H1 (cell line): ENCODE measurements around the gene UBE2G2. TPM values are rescaled to one million over a fixed set of nuclear protein-coding genes. Genes with fewer than 3 reads are reported as not detected.

Experiments used
- CTCF ChIA-PET: fragments of 300-600 bp; sonication (Branson Sonifier 250); formaldehyde crosslinking; loops from one replicate; lab custom pipeline; 2021; ENCODE audit not compliant: partially characterized antibody; lab: Charles Lee
- POLR2A ChIA-PET: fragments of 300-600 bp; sonication (Branson Sonifier 250); formaldehyde crosslinking; loops from one replicate; lab custom pipeline; 2021; ENCODE audit warnings: inconsistent platforms; ENCODE audit not compliant: partially characterized antibody; lab: Charles Lee
- DNase-seq, 2 experiments: peaks; one replicate each; pipeline versions ENCODE4 v3.0.0 to v3.0.0-alpha.2; 2010 to 2022; ENCODE audit warnings: low spot score in 2 of 2, low read depth in 1 of 2, mixed read lengths in 1 of 2
- FAIRE-seq: peaks from 2 replicates; lab custom pipeline; 2011; peaks lifted over from hg19 to GRCh38; lab: Jason Lieb, UNC
- H2AFZ ChIP-seq: 2 replicates; pipeline ENCODE4 v1.8.1; 2012; ENCODE audit warnings: low read length, inconsistent platforms
- H2AK5ac ChIP-seq: 2 replicates; pipeline ENCODE4 v1.6.1; 2013; ENCODE audit warnings: low read depth, low read length
- H2BK120ac ChIP-seq: replicated peaks from 2 replicates; pipeline ENCODE3; 2013; ENCODE audit warnings: low read depth, low read length, inconsistent platforms
- H2BK12ac ChIP-seq: 2 replicates; pipeline ENCODE4 v1.6.1; 2013; ENCODE audit warnings: low read depth, low read length
- H2BK15ac ChIP-seq: 2 replicates; pipeline ENCODE4 v1.6.1; 2013; ENCODE audit warnings: low read length
- H2BK20ac ChIP-seq: 2 replicates; pipeline ENCODE4 v1.6.1; 2013; ENCODE audit warnings: low read length
- H2BK5ac ChIP-seq: 2 replicates; pipeline ENCODE4 v1.6.1; 2013; ENCODE audit warnings: low read depth, low read length
- H3K14ac ChIP-seq: 2 replicates; pipeline ENCODE4 v1.6.1; 2013; ENCODE audit warnings: inconsistent platforms; ENCODE audit not compliant: insufficient read length
- H3K18ac ChIP-seq: 2 replicates; pipeline ENCODE4 v1.6.1; 2013; ENCODE audit warnings: low read length; ENCODE audit errors: extremely low read depth
- H3K23ac ChIP-seq: 2 replicates; pipeline ENCODE4 v1.6.1; 2013; ENCODE audit warnings: inconsistent platforms; ENCODE audit not compliant: insufficient read length
- H3K23me2 ChIP-seq: 2 replicates; pipeline ENCODE4 v1.6.1; 2013; ENCODE audit warnings: low read depth, low read length
- H3K27ac ChIP-seq: 2 replicates; pipeline ENCODE4 v1.6.1; 2011; ENCODE audit warnings: low read depth, low read length, inconsistent platforms
- H3K27me3 ChIP-seq, 4 experiments: replicated peaks in 1 of 4; 1 replicate in 1 of 4; 2 replicates in 3 of 4; pipeline versions ENCODE4 v1.6.1 to v1.8.1; 2011 to 2013; ENCODE audit warnings: low read length in 3 of 4, mild to moderate bottlenecking in 3 of 4, inconsistent platforms in 2 of 4, mixed read lengths in 2 of 4, moderate library complexity in 1 of 4; ENCODE audit not compliant: control insufficient read depth in 3 of 4, insufficient read depth in 3 of 4; ENCODE audit errors: extremely low read depth in 1 of 4
- H3K36me3 ChIP-seq, 4 experiments: 2 replicates each; pipeline versions ENCODE4 v1.6.1 to v1.8.1; 2011 to 2013; ENCODE audit warnings: mild to moderate bottlenecking in 4 of 4, low read length in 3 of 4, moderate library complexity in 2 of 4, control low read depth in 1 of 4, inconsistent platforms in 1 of 4; ENCODE audit not compliant: insufficient read depth in 4 of 4, control insufficient read depth in 2 of 4
- H3K4ac ChIP-seq: replicated peaks from 2 replicates; pipeline ENCODE3; 2013; ENCODE audit warnings: low read length, low read depth, mixed read lengths, inconsistent platforms; ENCODE audit not compliant: insufficient read length
- H3K4me1 ChIP-seq, 4 experiments: replicated peaks in 1 of 4; 1 replicate in 1 of 4; 2 replicates in 3 of 4; pipeline versions ENCODE4 v1.6.1 to v1.8.1; 2011 to 2013; ENCODE audit warnings: low read length in 3 of 4, inconsistent platforms in 2 of 4, mixed read lengths in 1 of 4; ENCODE audit not compliant: insufficient read depth in 4 of 4, control insufficient read depth in 3 of 4
- H3K4me2 ChIP-seq, 2 experiments: 2 replicates each; pipeline versions ENCODE4 v1.6.1 to v1.8.1; 2011 to 2013; ENCODE audit warnings: low read depth in 2 of 2, low read length in 2 of 2, control low read depth in 1 of 2, inconsistent platforms in 1 of 2, mild to moderate bottlenecking in 1 of 2; ENCODE audit not compliant: insufficient read depth in 1 of 2
- H3K4me3 ChIP-seq, 4 experiments: fragments of 200-600, 300-600 bp in 1 of 4; sonication (generic), shearing (Covaris generic), sonication (Bioruptor Twin) in 1 of 4; 2 replicates each; pipeline versions ENCODE4 v1.5.1 to v1.8.1; 2011 to 2016; ENCODE audit warnings: low read length in 4 of 4, low read depth in 3 of 4, control low read depth in 2 of 4, inconsistent platforms in 2 of 4, mild to moderate bottlenecking in 2 of 4, mixed read lengths in 1 of 4, moderate library complexity in 1 of 4; ENCODE audit not compliant: insufficient read depth in 2 of 4; ENCODE audit errors: extremely low read depth in 1 of 4
- H3K56ac ChIP-seq: replicated peaks from 2 replicates; pipeline ENCODE3; 2013; ENCODE audit warnings: low read depth, mild to moderate bottlenecking, mixed read lengths, low read length, inconsistent platforms; ENCODE audit not compliant: insufficient read length
- H3K79me1 ChIP-seq: 2 replicates; pipeline ENCODE4 v1.6.1; 2013; ENCODE audit warnings: low read depth, low read length, control low read depth
- H3K79me2 ChIP-seq, 2 experiments: 2 replicates each; pipeline versions ENCODE4 v1.6.1 to v1.8.1; 2012 to 2013; ENCODE audit warnings: low read length in 2 of 2, mild to moderate bottlenecking in 2 of 2, inconsistent platforms in 1 of 2; ENCODE audit not compliant: insufficient read depth in 2 of 2, control insufficient read depth in 1 of 2
- H3K9ac ChIP-seq, 4 experiments: replicated peaks in 1 of 4; 1 replicate in 1 of 4; 2 replicates in 3 of 4; pipeline versions ENCODE4 v1.6.1 to v1.8.1; 2011 to 2013; ENCODE audit warnings: low read depth in 3 of 4, low read length in 3 of 4, control low read depth in 2 of 4, mild to moderate bottlenecking in 2 of 4, moderate library complexity in 2 of 4, inconsistent platforms in 1 of 4; ENCODE audit errors: extremely low read depth in 1 of 4
- H3K9me3 ChIP-seq, 2 experiments: 2 replicates each; pipeline versions ENCODE4 v1.6.1 to v1.8.1; 2012 to 2013; ENCODE audit warnings: mild to moderate bottlenecking in 2 of 2, moderate library complexity in 2 of 2, control low read depth in 1 of 2, inconsistent platforms in 1 of 2, low read depth in 1 of 2, low read length in 1 of 2, mixed read lengths in 1 of 2; ENCODE audit not compliant: insufficient read depth in 2 of 2
- H4K20me1 ChIP-seq, 2 experiments: replicated peaks in 1 of 2; 2 replicates each; pipeline versions ENCODE3 to v1.8.1; 2011 to 2013; ENCODE audit warnings: inconsistent platforms in 2 of 2, low read length in 2 of 2, mild to moderate bottlenecking in 1 of 2; ENCODE audit not compliant: insufficient read depth in 2 of 2, control insufficient read depth in 1 of 2
- H4K5ac ChIP-seq: 2 replicates; pipeline ENCODE4 v1.6.1; 2013; ENCODE audit warnings: low read length, low read depth, mixed read lengths, inconsistent platforms; ENCODE audit not compliant: insufficient read length
- H4K8ac ChIP-seq: 2 replicates; pipeline ENCODE4 v1.8.0; 2013; ENCODE audit warnings: mild to moderate bottlenecking, moderate library complexity, low read length, inconsistent platforms; ENCODE audit not compliant: insufficient read depth; ENCODE audit errors: extremely low read depth
- H4K91ac ChIP-seq: replicated peaks from 2 replicates; pipeline ENCODE3; 2013; ENCODE audit warnings: low read length, mixed read lengths, inconsistent platforms; ENCODE audit not compliant: insufficient read length
- BCL11A ChIP-seq, 2 experiments: IDR thresholded peaks; one replicate each; pipeline ENCODE4 v1.6.1; 2011; ENCODE audit warnings: low read depth in 2 of 2, low read length in 2 of 2, mild to moderate bottlenecking in 2 of 2
- CHD1 ChIP-seq: IDR thresholded peaks from 2 replicates; pipeline ENCODE4 v1.6.1; 2012; ENCODE audit warnings: low read depth, low read length, improper control_type of control experiment
- GABPA ChIP-seq: IDR thresholded peaks from 2 replicates; pipeline ENCODE4 v1.6.1; 2011; ENCODE audit warnings: mild to moderate bottlenecking, low read length, moderate library complexity, borderline replicate concordance; ENCODE audit not compliant: insufficient read depth
- KDM4A ChIP-seq: IDR thresholded peaks from one replicate; pipeline ENCODE4 v1.7.1; 2012; ENCODE audit warnings: low read depth, mild to moderate bottlenecking, moderate library complexity, low read length, inconsistent platforms; ENCODE audit not compliant: severe bottlenecking
- RBBP5 ChIP-seq: IDR thresholded peaks from 2 replicates; pipeline ENCODE4 v1.7.1; 2012; ENCODE audit warnings: low read depth, mild to moderate bottlenecking, inconsistent platforms, low read length, moderate library complexity, borderline replicate concordance
- TAF1 ChIP-seq: IDR thresholded peaks from 2 replicates; pipeline ENCODE4 v1.6.1; 2011; ENCODE audit warnings: mild to moderate bottlenecking, low read depth, low read length
- WGBS, 2 experiments: shearing (Covaris generic) in 1 of 2; methylation state at CpG; one replicate each; pipeline versions ENCODE4 v1.1.6 to v1.1.7; 2013 to 2015; ENCODE audit warnings: low lambda C conversion rate in 2 of 2, mixed read lengths in 2 of 2, inconsistent platforms in 1 of 2, low coverage in 1 of 2, missing lambda C conversion rate in 1 of 2; ENCODE audit not compliant: insufficient replicate concordance in 2 of 2, insufficient coverage in 1 of 2, insufficient read length in 1 of 2; ENCODE audit errors: extremely low coverage in 1 of 2, missing lambda C conversion rate in 1 of 2; 5-methylcytosine and 5-hydroxymethylcytosine counted together
- long read RNA-seq, 2 experiments: library from RNA in 1 of 2; library from capped mRNA in 1 of 2; stranded (forward); transcript quantifications; one replicate each; pipeline ENCODE4 v2.0.0, GENCODE V29; 2021; ENCODE audit warnings: inconsistent platforms in 1 of 2
- polyA minus RNA-seq, 3 experiments: library from RNA; depleted of rRNA, polyadenylated mRNA; stranded (reverse); fragments of >200 nt; gene quantifications; 1 replicate in 2 of 3; 2 replicates in 1 of 3; pipeline ENCODE4 v1.2.3, GENCODE V29; 2011
- polyA plus RNA-seq, 7 experiments: library from polyadenylated mRNA; depleted of rRNA in 3 of 7; stranded (reverse) in 5 of 7; unstranded in 2 of 7; fragments of >200 nt in 5 of 7; fragments of 200-250 nt in 2 of 7; gene quantifications; 1 replicate in 5 of 7; 2 replicates in 1 of 7; 4 replicates in 1 of 7; pipeline versions ENCODE4 v1.2.1 to v1.2.3, GENCODE V29; 2011 to 2013; ENCODE audit warnings: missing spikeins in 2 of 7, mixed read lengths in 2 of 7
- total RNA-seq: library from RNA; stranded (reverse); fragmentation: NEBNext Ultra II Directional; extraction: Animal tissue kit (Norgen Biotek cat#: 25700); gene quantifications from 2 replicates; pipeline ENCODE4 v1.2.1, GENCODE V29; 2021

UBE2G2 gene
- total RNA-seq, result 93.0 and 101 TPM in 2 replicates
- 96.3 and 145 TPM in 2 replicates for polyA plus RNA-seq (2011; rRNA removed)
- polyA plus RNA-seq (2011; cell fraction: cytosol; rRNA removed), result 155 TPM
- polyA plus RNA-seq (2011; cell fraction: nucleus; rRNA removed), result 199 TPM
- 118 to 169 TPM (median 137 TPM) in 4 replicates for polyA plus RNA-seq (2012, experiment 1 of 2)
- polyA plus RNA-seq (2012, experiment 2 of 2), result 37.9 TPM
- 64.7 TPM for polyA plus RNA-seq (2013, experiment 1 of 2)
- 58.9 TPM for polyA plus RNA-seq (2013, experiment 2 of 2)
- polyA minus RNA-seq (2011; rRNA and poly(A)+ RNA removed), result 140 and 150 TPM in 2 replicates
- polyA minus RNA-seq (2011; cell fraction: cytosol; rRNA and poly(A)+ RNA removed), result 77.9 TPM
- polyA minus RNA-seq (2011; cell fraction: nucleus; rRNA and poly(A)+ RNA removed), result 82.5 TPM
- long read RNA-seq, experiment 1, full-length matches to known transcripts, result 3 of 20 reads
- long read RNA-seq, experiment 1, partial matches to known transcripts, result 0 of 20 reads
- long read RNA-seq, experiment 1, other reads (novel, unspliced or antisense), result 17 of 20 reads
- long read RNA-seq, experiment 2, full-length matches to known transcripts, result 47 of 65 reads
- long read RNA-seq, experiment 2, partial matches to known transcripts, result 0 of 65 reads
- long read RNA-seq, experiment 2, other reads (novel, unspliced or antisense), result 18 of 65 reads

- no peak within 1 kb of the TSS for H2BK120ac ChIP-seq
- H3K56ac ChIP-seq, result peak within 1 kb of the TSS; percentile 74
- H3K23ac ChIP-seq, result no peak within 1 kb of the TSS
- no peak within 1 kb of the TSS for H2AFZ ChIP-seq
- H3K4me1 ChIP-seq, result peaks cover 0 to 12% (median 1%) of the 10 kb centered on the region in 4 experiments; a peak in 3 of 7 replicates
- no peak within 1 kb of the TSS for H3K18ac ChIP-seq
- H3K79me2 ChIP-seq, result peaks cover 13 to 45% of the 10 kb centered on the region in 2 experiments
- peak within 1 kb of the TSS; percentile 79 for H4K5ac ChIP-seq
- DNase-seq (peak in 1 of 2 experiments; percentile 91), FAIRE-seq (no peak)
- H3K79me1 ChIP-seq, result peaks cover 2% of the 10 kb centered on the region; the same call in 1 of the 2 replicates
- peak within 1 kb of the TSS; percentile 87 for H3K4ac ChIP-seq
- 0 out of 2 replicates have a peak within 1 kb of the TSS, but pooled peaks have one; percentile 47 for H2BK15ac ChIP-seq
- H3K4me3 ChIP-seq, result peak within 1 kb of the TSS; percentile 59 to 93 (median 80)
- ChIA-PET POLR2A (interaction anchor here (0.6 to 8.0 kb wide), 21 partner anchors 8 to 301 kb away, joined by 3 to 72 read pairs (median 4); partner anchors contain the start of genes ITGB2, PTTG1IP and SUMO3), CTCF (interaction anchor here (0.6 to 2.5 kb wide), 14 partner anchors 8 to 306 kb away, joined by 3 to 8 read pairs (median 5); no protein-coding TSS in a partner anchor)
- 0% methylated on average over 66 of the region's 97 CpGs; no CpG with 5 or more reads in 1 of the 2 experiments for WGBS, 2 experiments
- H3K36me3 ChIP-seq, result peaks cover 0 to 31% (median 21%) of the 10 kb centered on the region in 4 experiments; a peak in 7 of 8 replicates
- no peak within 1 kb of the TSS for H3K14ac ChIP-seq
- peak within 1 kb of the TSS; percentile 58 for H4K91ac ChIP-seq
- peaks cover 5% of the 10 kb centered on the region for H3K23me2 ChIP-seq
- H3K27me3 ChIP-seq, result no peaks in the 10 kb centered on the region
- H3K27ac ChIP-seq, result peak within 1 kb of the TSS; percentile 75; the same call in 1 of the 2 replicates
- no peak within 1 kb of the TSS for H2BK20ac ChIP-seq
- H4K8ac ChIP-seq, result peak within 1 kb of the TSS; percentile 82
- H3K4me2 ChIP-seq, result peak within 1 kb of the TSS; percentile 81 to 88
- peak within 1 kb of the TSS; percentile 67; the same call in 1 of the 2 replicates for H2BK5ac ChIP-seq
- H3K9ac ChIP-seq, result peak within 1 kb of the TSS; percentile 60 to 77 (median 68)
- H4K20me1 ChIP-seq, result peaks cover 7 to 11% of the 10 kb centered on the region in 2 experiments
- no peak within 1 kb of the TSS for H2AK5ac ChIP-seq
- H3K9me3 ChIP-seq, result no peaks in the 10 kb centered on the region
- H2BK12ac ChIP-seq, result no peak within 1 kb of the TSS
- TF ChIP-seq RBBP5 (0 out of 2 replicates have a peak, but pooled peaks have one; percentile 2), BCL11A (IDR thresholded peaks at IDR 0.05; ENCODE audit: low read depth in 2 of 2, low read length in 2 of 2) (no peak), KDM4A (peak; percentile 86), CHD1 (no peak), TAF1 (peak; percentile 72), GABPA (peak; percentile 99)
Measured at GRCh38 chr21:44801468-44802395, at the start of gene UBE2G2. UBE2G2 (minus strand) TSS chr21:44801820; CDS start chr21:44801748, 72 bp downstream.
